NCI-H1092 treated with DMSO at 0.1 percent for 48 hours (cell line): ENCODE data around the gene SIN3A.
"Not testable (repeated sequence)": the region's sequence is repeated elsewhere in the genome, so short reads cannot be mapped to it uniquely, and the experiment has no call there.

Source experiments
- DNase-seq: peaks from one replicate; lab custom pipeline; 2025; lab: John Stamatoyannopoulos, UW

SIN3A gene

GRCh38 chr15:75333654-75334419 is 117.7 kb downstream of the SIN3A start:
- not testable (repeated sequence) for DNase-seq

GRCh38 chr15:75332093-75332492 is 119.4 kb downstream of the SIN3A start:
- not testable (repeated sequence) for DNase-seq

- DNase-seq: no peak
These were observed 121.9 kb downstream of the SIN3A start for GRCh38 chr15:75329571-75329970.

GRCh38 chr15:75328493-75329314 is 122.8 kb downstream of the SIN3A start:
- no peak for DNase-seq

GRCh38 chr15:75327491-75327890 is 124.0 kb downstream of the SIN3A start:
- DNase-seq: no peak

GRCh38 chr15:75327005-75327404 is 124.5 kb downstream of the SIN3A start:
- no peak for DNase-seq

- DNase-seq: no peak
These were observed 125.6 kb downstream of the SIN3A start for GRCh38 chr15:75325922-75326321.

GRCh38 chr15:75321711-75322110 is 129.8 kb downstream of the SIN3A start:
- DNase-seq: no peak
